T-helper 2 cell treated with Interferon-gamma antibody and Interleukin-4, amounts not matched to agents 5 μg/mL and 100 μg/mL, for 36 hours (primary cell): ENCODE measurements around the gene GRK4.
"Not testable (repeated sequence)": the region's sequence is repeated elsewhere in the genome, so short reads cannot be mapped to it uniquely, and the experiment has no call there.

ENCODE experiments used
- DNase-seq: peaks from one replicate; pipeline ENCODE4 v3.0.0; 2021; ENCODE audit warnings: low spot score
- H3K27ac Mint-ChIP-seq: one replicate; pipeline ENCODE4 v1.8.0; 2021; ENCODE audit warnings: mild to moderate bottlenecking, mixed read lengths
- H3K27me3 Mint-ChIP-seq: one replicate; pipeline ENCODE4 v1.8.0; 2021; ENCODE audit warnings: low read depth, mixed read lengths
- H3K36me3 Mint-ChIP-seq: one replicate; pipeline ENCODE4 v1.8.0; 2021; ENCODE audit warnings: low read depth, mixed read lengths
- H3K4me1 Mint-ChIP-seq: one replicate; pipeline ENCODE4 v1.8.0; 2021; ENCODE audit warnings: low read depth, mixed read lengths
- H3K4me3 Mint-ChIP-seq: one replicate; pipeline ENCODE4 v1.8.0; 2022; ENCODE audit warnings: mild to moderate bottlenecking, moderate library complexity, mixed read lengths
- H3K9me3 Mint-ChIP-seq: one replicate; pipeline ENCODE4 v1.8.0; 2021; ENCODE audit warnings: mixed read lengths

The GRK4 gene

DNA sequence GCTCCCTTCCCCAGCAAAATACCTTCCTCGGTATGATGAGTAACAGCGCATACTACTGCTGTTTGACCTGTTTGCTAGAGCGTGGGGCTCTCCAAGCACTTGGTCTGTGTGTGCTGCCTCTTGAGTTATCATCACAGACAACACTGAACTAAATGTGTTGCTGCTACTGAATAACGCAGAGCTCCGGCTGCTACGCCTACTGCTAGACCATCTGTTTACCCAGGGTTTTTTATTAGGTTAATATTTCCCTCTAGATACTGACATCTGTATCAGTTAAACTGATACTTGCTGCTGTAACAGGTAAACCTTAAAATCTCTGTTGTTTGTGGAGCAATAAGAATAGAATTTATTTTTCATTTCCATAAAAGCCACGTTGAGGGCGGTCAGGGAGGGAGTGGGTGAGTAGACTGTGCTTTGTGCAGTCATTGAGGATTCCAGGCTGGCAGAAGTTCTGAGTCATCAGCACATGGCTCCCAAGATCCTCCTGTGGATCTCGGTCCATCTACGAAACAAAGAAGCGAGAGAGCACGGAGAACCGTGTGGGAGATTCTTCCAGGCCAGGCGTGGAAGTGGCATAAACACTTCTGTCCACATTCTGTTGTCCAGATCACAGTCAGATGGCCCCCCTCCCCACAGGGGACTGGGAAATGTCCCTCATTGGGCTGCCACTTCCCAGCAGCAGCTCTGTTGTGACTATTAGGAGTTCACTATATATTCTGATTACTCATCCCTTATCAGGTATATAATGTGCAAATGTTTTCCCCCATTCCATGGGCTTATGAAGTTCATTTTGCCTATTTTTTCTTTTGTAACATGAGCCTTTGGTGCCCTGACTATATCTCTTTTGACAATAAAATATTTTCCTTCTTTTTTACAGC, 14.1 kb downstream of the GRK4 start:
- H3K4me3 Mint-ChIP-seq = no peak overlapping the region
- no peaks in the 10 kb centered on the region for H3K4me1 Mint-ChIP-seq
- H3K36me3 Mint-ChIP-seq = no peaks in the 10 kb centered on the region
- peaks cover 4% of the 10 kb centered on the region for H3K27me3 Mint-ChIP-seq
- peaks cover 9% of the 10 kb centered on the region for H3K9me3 Mint-ChIP-seq
- DNase-seq = no peak
- H3K27ac Mint-ChIP-seq = no peak overlapping the region

- no peak overlapping the region for H3K27ac Mint-ChIP-seq
- no peaks in the 10 kb centered on the region for H3K4me1 Mint-ChIP-seq
- peaks cover 17% of the 10 kb centered on the region for H3K27me3 Mint-ChIP-seq
- H3K4me3 Mint-ChIP-seq = no peak overlapping the region
- H3K9me3 Mint-ChIP-seq = peaks cover 21% of the 10 kb centered on the region
- no peak for DNase-seq
- no peaks in the 10 kb centered on the region for H3K36me3 Mint-ChIP-seq
Measured at GRCh38 chr4:2981256-2981819, 18.0 kb downstream of the GRK4 start.

- DNase-seq = no peak
- Mint-ChIP-seq H3K27me3 (peaks cover 17% of the 10 kb centered on the region), H3K36me3 (no peaks in the 10 kb centered on the region), H3K4me3 (no peak overlapping the region), H3K27ac (no peak overlapping the region), H3K4me1 (no peaks in the 10 kb centered on the region), H3K9me3 (peaks cover 21% of the 10 kb centered on the region)
Measured at GRCh38 chr4:2982012-2982411, 18.6 kb downstream of the GRK4 start.

DNA sequence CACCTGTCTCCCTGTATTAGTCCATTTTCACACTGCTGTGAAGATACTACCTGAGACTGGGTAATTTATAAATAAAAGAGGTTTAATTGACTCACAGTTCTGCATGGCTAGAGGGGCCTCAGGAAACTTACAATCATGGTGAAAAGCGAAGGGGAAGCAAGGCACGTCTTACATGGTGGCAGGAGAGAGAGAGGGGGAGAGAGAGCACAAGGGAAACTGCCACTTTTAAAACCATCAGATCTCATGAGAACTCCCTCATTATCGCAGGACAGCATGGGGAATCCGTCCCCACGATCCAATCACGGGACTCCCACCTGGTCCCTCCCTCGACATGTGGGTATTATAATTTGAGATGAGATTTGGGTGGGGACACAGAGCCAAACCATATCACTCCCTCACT, 20.3 kb downstream of the GRK4 start:
- H3K4me3 Mint-ChIP-seq, H3K4me1 Mint-ChIP-seq, H3K36me3 Mint-ChIP-seq: not testable (repeated sequence)

GRCh38 chr4:2991243-2991642, 27.9 kb downstream of the GRK4 start:
- Mint-ChIP-seq H3K4me3 (no peak overlapping the region), H3K4me1 (no peaks in the 10 kb centered on the region), H3K27me3 (peaks cover 13% of the 10 kb centered on the region), H3K27ac (no peak overlapping the region), H3K9me3 (no peaks in the 10 kb centered on the region), H3K36me3 (no peaks in the 10 kb centered on the region)
- no peak for DNase-seq

More for the DNA sequence above, 20.3 kb downstream of the GRK4 start:
- Mint-ChIP-seq H3K9me3 (peaks cover 21% of the 10 kb centered on the region), H3K27me3 (peaks cover 22% of the 10 kb centered on the region)
- not testable (repeated sequence) for DNase-seq, H3K27ac Mint-ChIP-seq

DNA sequence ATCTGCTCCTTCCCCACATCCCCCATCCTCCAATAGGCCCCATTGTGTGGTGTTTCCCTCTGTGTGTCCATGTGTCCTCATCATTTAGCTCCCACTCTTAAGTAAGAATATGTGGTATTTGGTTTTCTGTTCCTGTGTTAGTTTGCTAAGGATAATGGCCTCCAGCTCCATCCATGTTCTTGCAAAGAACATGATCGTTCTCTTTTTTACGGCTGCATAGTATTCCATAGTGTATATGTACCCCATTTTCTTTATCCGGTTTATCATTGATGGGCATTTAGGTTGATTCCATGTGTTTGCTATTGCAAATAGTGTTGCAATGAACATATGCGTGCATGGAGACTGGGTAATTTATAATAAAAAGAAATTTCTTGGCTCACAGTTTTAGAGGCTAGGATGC, 31.5 kb downstream of the GRK4 start:
- Mint-ChIP-seq H3K4me1 (no peaks in the 10 kb centered on the region), H3K36me3 (no peaks in the 10 kb centered on the region), H3K4me3 (no peak overlapping the region), H3K27ac (no peak overlapping the region), H3K27me3 (peaks cover 13% of the 10 kb centered on the region), H3K9me3 (no peaks in the 10 kb centered on the region)
- DNase-seq = no peak

DNA sequence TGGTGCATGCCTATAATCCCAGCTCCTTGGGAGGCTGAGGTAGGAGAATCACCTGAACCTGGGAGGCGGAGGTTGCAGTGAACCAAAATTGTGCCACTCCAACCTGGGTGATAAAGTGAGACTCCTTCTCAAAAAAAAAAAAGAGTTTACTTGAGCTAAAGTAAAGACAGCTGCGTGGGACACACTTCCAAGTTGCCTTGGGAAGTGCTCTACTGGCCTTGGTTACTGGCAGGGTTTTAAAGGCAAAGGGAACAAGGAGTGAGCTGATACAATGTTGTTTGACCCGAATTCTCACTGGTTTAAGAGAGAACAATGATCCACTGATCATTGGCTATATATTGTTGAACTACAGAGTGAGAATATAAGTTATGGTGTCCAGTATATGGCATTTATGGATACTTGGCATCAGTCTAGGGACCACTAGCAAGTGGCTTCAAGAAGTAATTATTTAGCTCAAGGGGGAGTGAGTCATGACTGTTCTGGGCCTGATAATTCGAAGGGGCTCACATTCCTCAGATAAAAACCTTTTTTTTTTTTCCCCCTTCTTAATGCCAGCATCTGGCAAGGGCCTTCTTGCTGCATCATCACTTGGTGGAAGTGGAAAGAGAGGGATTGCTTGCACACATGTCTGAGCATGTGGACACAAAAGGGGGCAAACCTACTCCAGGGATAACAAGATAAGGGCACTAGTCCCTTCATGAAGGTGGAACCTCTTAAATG, 32.3 kb downstream of the GRK4 start:
- H3K4me3 Mint-ChIP-seq = no peak overlapping the region
- DNase-seq = no peak
- H3K27ac Mint-ChIP-seq = no peak overlapping the region
- H3K4me1 Mint-ChIP-seq = no peaks in the 10 kb centered on the region
- H3K27me3 Mint-ChIP-seq = peaks cover 13% of the 10 kb centered on the region
- H3K9me3 Mint-ChIP-seq = no peaks in the 10 kb centered on the region
- H3K36me3 Mint-ChIP-seq = no peaks in the 10 kb centered on the region

DNA sequence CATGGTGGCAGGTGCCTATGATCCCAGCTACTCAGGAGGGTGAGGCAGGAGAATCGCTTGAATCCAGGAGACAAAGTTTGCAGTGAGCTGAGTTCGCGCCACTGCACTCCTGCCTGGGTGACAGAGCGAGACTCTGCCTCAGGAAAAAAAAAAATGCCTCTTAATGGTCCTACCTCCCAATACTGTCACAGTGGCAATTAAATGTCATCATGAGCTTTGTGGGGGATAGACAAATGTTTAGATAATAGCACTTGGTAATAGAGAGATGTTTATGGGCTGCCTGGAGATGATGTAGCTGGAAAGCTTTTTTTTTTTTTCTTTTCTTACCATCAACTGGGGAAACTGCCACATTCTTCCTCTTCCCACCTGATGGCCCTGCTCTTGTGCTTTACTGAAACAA, 33.0 kb downstream of the GRK4 start:
- Mint-ChIP-seq H3K27me3 (peaks cover 12% of the 10 kb centered on the region), H3K27ac (no peak overlapping the region)

GRCh38 chr4:3007724-3008123, 44.4 kb downstream of the GRK4 start:
- H3K36me3 Mint-ChIP-seq = no peaks in the 10 kb centered on the region
- no peaks in the 10 kb centered on the region for H3K27me3 Mint-ChIP-seq
- H3K4me1 Mint-ChIP-seq = peaks cover 2% of the 10 kb centered on the region
- H3K9me3 Mint-ChIP-seq = no peaks in the 10 kb centered on the region
- DNase-seq = no peak
- no peak overlapping the region for H3K4me3 Mint-ChIP-seq
- no peak overlapping the region for H3K27ac Mint-ChIP-seq

More for the DNA sequence above, 33.0 kb downstream of the GRK4 start:
- no peaks in the 10 kb centered on the region for H3K4me1 Mint-ChIP-seq
- no peaks in the 10 kb centered on the region for H3K9me3 Mint-ChIP-seq
- no peaks in the 10 kb centered on the region for H3K36me3 Mint-ChIP-seq
- DNase-seq = no peak
- H3K4me3 Mint-ChIP-seq = no peak overlapping the region

- Mint-ChIP-seq H3K4me3 (no peak overlapping the region), H3K36me3 (no peaks in the 10 kb centered on the region), H3K9me3 (no peaks in the 10 kb centered on the region)
Measured at GRCh38 chr4:3009422-3009821, 46.1 kb downstream of the GRK4 start.

GRCh38 chr4:3010577-3010976, 47.2 kb downstream of the GRK4 start:
- Mint-ChIP-seq H3K27me3 (no peaks in the 10 kb centered on the region), H3K4me3 (no peak overlapping the region), H3K4me1 (peaks cover 11% of the 10 kb centered on the region), H3K9me3 (no peaks in the 10 kb centered on the region), H3K36me3 (no peaks in the 10 kb centered on the region), H3K27ac (no peak overlapping the region)
- DNase-seq = no peak

More at GRCh38 chr4:3009422-3009821, 46.1 kb downstream of the GRK4 start:
- Mint-ChIP-seq H3K4me1 (peaks cover 11% of the 10 kb centered on the region), H3K27ac (no peak overlapping the region), H3K27me3 (no peaks in the 10 kb centered on the region)
- DNase-seq = no peak

- Mint-ChIP-seq H3K4me3 (no peak overlapping the region), H3K36me3 (no peaks in the 10 kb centered on the region), H3K4me1 (peaks cover 11% of the 10 kb centered on the region), H3K9me3 (no peaks in the 10 kb centered on the region), H3K27me3 (no peaks in the 10 kb centered on the region), H3K27ac (no peak overlapping the region)
- DNase-seq = no peak
Measured at GRCh38 chr4:3010998-3011397, 47.6 kb downstream of the GRK4 start.

- Mint-ChIP-seq H3K4me3 (no peak overlapping the region), H3K4me1 (peaks cover 11% of the 10 kb centered on the region), H3K27me3 (no peaks in the 10 kb centered on the region), H3K36me3 (no peaks in the 10 kb centered on the region), H3K27ac (no peak overlapping the region), H3K9me3 (no peaks in the 10 kb centered on the region)
- no peak for DNase-seq
Measured at GRCh38 chr4:3011456-3012220, 48.3 kb downstream of the GRK4 start.
